CD4-positive, alpha-beta T cell (primary cell): ENCODE data around the gene RPP25L. TPM values are rescaled to one million over a fixed set of nuclear protein-coding genes. Genes with fewer than 3 reads are reported as not detected.

ENCODE experiments used
- ATAC-seq: fragments of 200-7000 bp; cut with Tn5 transposase; one replicate; pipeline ENCODE4 v1.10.0; 2022; ENCODE audit warnings: mild to moderate bottlenecking; ENCODE audit not compliant: poor library complexity
- CTCF ChIA-PET: fragments of 350-600 bp; sonication (Branson Sonifier 250); formaldehyde crosslinking; loops from one replicate; lab custom pipeline; 2021; ENCODE audit warnings: antibody characterized with exemption, inconsistent platforms; lab: Charles Lee
- POLR2A ChIA-PET: fragments of 350-600 bp; sonication (Branson Sonifier 250); formaldehyde crosslinking; loops from one replicate; lab custom pipeline; 2021; ENCODE audit warnings: antibody characterized with exemption, inconsistent platforms; lab: Charles Lee
- DNase-seq, 14 experiments: peaks; one replicate each; pipeline ENCODE4 v3.0.0-alpha.2; 2013 to 2020; ENCODE audit warnings: mixed read lengths in 2 of 14
- H3K27ac ChIP-seq, 2 donors: one replicate each; pipeline versions ENCODE4 v1.5.1 to v1.7.0; 2013; ENCODE audit warnings: low read length in 2 of 2, low read depth in 1 of 2, mild to moderate bottlenecking in 1 of 2
- H3K27me3 ChIP-seq, 2 experiments: 1 replicate in 1 of 2; 2 replicates in 1 of 2; pipeline versions ENCODE4 v1.6.1 to v1.7.0; 2013; ENCODE audit warnings: low read length in 2 of 2, control low read depth in 1 of 2, mild to moderate bottlenecking in 1 of 2, moderate library complexity in 1 of 2; ENCODE audit not compliant: insufficient read depth in 2 of 2, control insufficient read depth in 1 of 2
- H3K36me3 ChIP-seq: one replicate; pipeline ENCODE4 v1.6.1; 2013; ENCODE audit warnings: low read length, control low read depth; ENCODE audit not compliant: insufficient read depth
- H3K4me1 ChIP-seq: one replicate; pipeline ENCODE4 v1.6.1; 2013; ENCODE audit warnings: low read length, control low read depth; ENCODE audit not compliant: insufficient read depth
- H3K4me3 ChIP-seq: one replicate; pipeline ENCODE4 v1.5.1; 2013; ENCODE audit warnings: mild to moderate bottlenecking, low read length, moderate library complexity
- H3K9me3 ChIP-seq, 2 experiments: 1 replicate in 1 of 2; 2 replicates in 1 of 2; pipeline versions ENCODE4 v1.6.1 to v1.7.0; 2013; ENCODE audit warnings: low read length in 2 of 2, mild to moderate bottlenecking in 2 of 2, control low read depth in 1 of 2, moderate library complexity in 1 of 2; ENCODE audit not compliant: control insufficient read depth in 1 of 2, insufficient read depth in 1 of 2
- H3K27ac Mint-ChIP-seq: one replicate; pipeline ENCODE4 v1.8.0; 2020; ENCODE audit warnings: mixed read lengths
- H3K27me3 Mint-ChIP-seq: one replicate; pipeline ENCODE4 v1.8.0; 2021; ENCODE audit warnings: mixed read lengths
- H3K36me3 Mint-ChIP-seq: one replicate; pipeline ENCODE4 v1.8.0; 2021; ENCODE audit warnings: low read depth, mixed read lengths
- H3K4me1 Mint-ChIP-seq: one replicate; pipeline ENCODE4 v1.8.0; 2021; ENCODE audit warnings: low read depth, mixed read lengths
- H3K4me3 Mint-ChIP-seq: one replicate; pipeline ENCODE4 v1.8.0; 2020; ENCODE audit warnings: mild to moderate bottlenecking, mixed read lengths
- H3K9me3 Mint-ChIP-seq: one replicate; pipeline ENCODE4 v1.8.0; 2020; ENCODE audit warnings: mixed read lengths
- intact Hi-C, 2 experiments: fragments of 100-400 bp; cut with DNase I in 1 of 2; cut with micrococcal nuclease in 1 of 2; formaldehyde crosslinking; loops; one replicate each; pipeline versions ENCODE4 v1.15.1 to v1.9.0; 2023 to 2025; cut with DNase I, micrococcal nuclease
- total RNA-seq, 174 experiments: library from RNA in 2 of 174; stranded (reverse) in 2 of 174; gene quantifications; one replicate each; pipeline ENCODE4 v1.2.3 and lab custom pipeline; 2021 to 2026
- TF ChIP-seq, protein P1 (sequence below): fragments of 200-600 bp; IDR thresholded peaks from one replicate; pipeline ENCODE4 v1.8.0; 2022; ENCODE audit warnings: antibody characterized with exemption, mild to moderate bottlenecking

The RPP25L gene
- total RNA-seq, 2 experiments from 2014 or later = 4.6 to 5.7 TPM

DNA sequence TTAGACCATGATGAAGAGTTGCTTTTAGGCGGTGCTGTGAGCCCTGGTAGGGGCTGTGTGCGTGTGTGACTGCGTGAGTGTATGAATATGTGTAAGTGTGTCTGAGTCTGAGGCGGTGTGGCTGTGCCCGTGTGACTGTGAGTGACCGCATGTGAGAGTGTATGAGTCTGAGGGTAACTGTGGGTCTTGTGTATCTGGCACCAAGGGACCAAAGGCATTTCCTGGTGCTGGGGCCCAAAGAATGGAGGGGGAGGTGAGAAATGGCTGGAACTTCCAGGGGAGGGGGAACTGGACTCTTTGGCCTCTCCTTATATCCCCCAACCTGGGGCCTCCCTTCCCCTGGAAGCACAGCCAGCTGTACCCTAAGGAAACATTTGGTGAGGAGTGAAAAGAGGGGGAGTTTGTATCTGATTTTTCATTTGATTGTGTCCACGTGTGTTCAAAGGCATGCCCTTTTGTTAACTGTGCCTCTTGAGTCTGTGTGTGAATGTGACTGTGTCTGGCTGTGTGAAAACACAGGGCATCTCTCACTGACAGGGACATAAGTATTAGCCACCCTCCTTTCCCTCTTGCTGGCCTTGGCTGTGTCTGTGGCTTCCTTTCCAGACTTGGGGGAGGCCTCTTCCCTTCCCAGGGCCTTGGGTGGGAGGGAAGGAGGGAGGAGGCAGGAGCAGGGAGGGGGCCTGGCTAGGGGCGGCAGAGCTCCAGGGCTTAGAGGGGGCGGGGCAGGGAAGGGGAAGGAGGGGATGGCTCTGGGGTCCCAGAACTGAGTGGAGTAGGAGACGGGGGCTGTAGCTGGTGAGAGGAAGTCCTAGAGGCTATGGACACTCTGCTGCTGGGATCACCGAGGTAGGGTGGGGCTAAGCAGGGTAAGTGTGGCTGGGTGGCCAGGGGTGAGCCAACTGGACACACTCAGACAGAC, 41.5 kb upstream of the RPP25L start:
- POLR2A ChIA-PET = no interaction called here
- Histone ChIP-seq H3K27ac (no peak overlapping the region), H3K4me1 (peaks cover 42% of the 10 kb centered on the region), H3K27me3 (no peaks in the 10 kb centered on the region), H3K4me3 (no peak overlapping the region), H3K9me3 (no peaks in the 10 kb centered on the region), H3K36me3 (peaks cover 38% of the 10 kb centered on the region)
- Mint-ChIP-seq H3K4me1 (peaks cover 32% of the 10 kb centered on the region), H3K9me3 (no peaks in the 10 kb centered on the region), H3K36me3 (peaks cover 32% of the 10 kb centered on the region), H3K27me3 (no peaks in the 10 kb centered on the region), H3K27ac (peak overlapping the region; percentile 9), H3K4me3 (no peak overlapping the region)
- DNase-seq = no peak
- no peak for ATAC-seq
- CTCF ChIA-PET = no interaction called here
- intact Hi-C loops = no loop called here
- TF ChIP-seq, protein P1, sequence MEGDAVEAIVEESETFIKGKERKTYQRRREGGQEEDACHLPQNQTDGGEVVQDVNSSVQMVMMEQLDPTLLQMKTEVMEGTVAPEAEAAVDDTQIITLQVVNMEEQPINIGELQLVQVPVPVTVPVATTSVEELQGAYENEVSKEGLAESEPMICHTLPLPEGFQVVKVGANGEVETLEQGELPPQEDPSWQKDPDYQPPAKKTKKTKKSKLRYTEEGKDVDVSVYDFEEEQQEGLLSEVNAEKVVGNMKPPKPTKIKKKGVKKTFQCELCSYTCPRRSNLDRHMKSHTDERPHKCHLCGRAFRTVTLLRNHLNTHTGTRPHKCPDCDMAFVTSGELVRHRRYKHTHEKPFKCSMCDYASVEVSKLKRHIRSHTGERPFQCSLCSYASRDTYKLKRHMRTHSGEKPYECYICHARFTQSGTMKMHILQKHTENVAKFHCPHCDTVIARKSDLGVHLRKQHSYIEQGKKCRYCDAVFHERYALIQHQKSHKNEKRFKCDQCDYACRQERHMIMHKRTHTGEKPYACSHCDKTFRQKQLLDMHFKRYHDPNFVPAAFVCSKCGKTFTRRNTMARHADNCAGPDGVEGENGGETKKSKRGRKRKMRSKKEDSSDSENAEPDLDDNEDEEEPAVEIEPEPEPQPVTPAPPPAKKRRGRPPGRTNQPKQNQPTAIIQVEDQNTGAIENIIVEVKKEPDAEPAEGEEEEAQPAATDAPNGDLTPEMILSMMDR = no peak

DNA sequence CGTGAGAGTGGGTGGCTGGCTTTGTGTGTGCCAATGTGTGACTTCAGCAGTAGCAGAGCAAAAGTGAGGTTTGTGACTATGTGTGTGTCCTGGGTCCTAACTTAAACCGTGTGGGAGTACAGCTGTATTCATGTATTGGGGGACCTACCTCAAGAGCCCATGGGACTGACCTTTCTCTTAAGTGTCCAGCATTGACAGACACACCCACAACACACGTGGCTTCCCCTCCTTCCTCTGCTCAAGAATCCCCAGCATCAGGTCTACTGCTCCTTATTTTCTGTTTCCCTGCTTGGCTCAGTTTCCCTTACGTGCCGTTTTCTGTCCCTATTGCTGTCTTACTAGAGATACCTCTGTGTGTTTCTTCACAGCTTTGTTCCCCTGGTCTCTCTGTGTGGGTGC, 40.7 kb upstream of the RPP25L start:
- Histone ChIP-seq H3K27me3 (no peaks in the 10 kb centered on the region), H3K9me3 (no peaks in the 10 kb centered on the region), H3K4me3 (no peak overlapping the region), H3K36me3 (peaks cover 41% of the 10 kb centered on the region), H3K27ac (no peak overlapping the region), H3K4me1 (peaks cover 48% of the 10 kb centered on the region)
- no peaks in the 10 kb centered on the region for H3K27me3 Mint-ChIP-seq
- ChIA-PET CTCF (interaction anchor here (1.0 kb wide), 1 partner anchor 19 kb away, joined by 3 read pairs; no protein-coding TSS in a partner anchor), POLR2A (no interaction called here)
- TF ChIP-seq, protein P1 = no peak
- peak overlapping the region; percentile 12 for H3K4me3 Mint-ChIP-seq
- DNase-seq (no peak), ATAC-seq (no peak)
- H3K27ac Mint-ChIP-seq = peak overlapping the region; percentile 9
- H3K36me3 Mint-ChIP-seq = peaks cover 40% of the 10 kb centered on the region
- intact Hi-C loops = no loop called here
- H3K9me3 Mint-ChIP-seq = no peaks in the 10 kb centered on the region
- peaks cover 40% of the 10 kb centered on the region for H3K4me1 Mint-ChIP-seq

DNA sequence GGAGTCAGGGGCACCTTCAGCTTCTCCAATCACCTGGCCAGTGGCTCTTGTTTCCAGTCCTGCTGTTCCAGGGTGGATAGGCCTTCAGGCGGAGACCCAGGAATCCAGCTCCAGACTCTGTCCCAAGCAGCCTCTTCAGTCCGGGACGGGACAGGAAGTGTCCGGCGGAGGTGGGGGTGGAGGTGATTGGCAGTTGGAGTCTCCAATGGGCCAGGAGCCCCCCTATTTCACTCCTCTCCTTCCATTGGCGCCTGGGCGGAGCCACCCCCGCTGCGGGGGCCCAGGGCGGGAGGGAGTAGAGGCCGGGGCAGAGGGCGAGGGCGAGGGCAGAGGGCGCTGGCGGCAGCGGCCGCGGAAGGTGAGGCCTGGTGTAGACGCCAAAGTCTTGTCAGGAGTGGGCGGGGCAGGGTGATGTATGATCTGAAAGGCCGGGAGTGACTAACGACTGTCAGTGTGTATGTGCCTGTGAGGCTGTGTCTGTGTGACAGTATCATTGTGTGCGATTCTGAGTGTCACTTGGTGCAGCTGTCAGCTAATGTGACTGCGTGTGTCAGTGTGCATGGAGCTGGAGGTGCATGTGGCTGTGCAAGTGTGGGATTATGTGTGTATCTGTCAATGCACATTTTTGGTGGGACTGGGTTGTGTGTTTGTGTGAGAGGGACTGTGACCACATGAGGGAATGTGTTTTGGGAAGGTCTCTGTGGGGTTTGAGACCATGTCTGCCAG, 40.1 kb upstream of the RPP25L start, which contains the start of gene IL11RA:
Gene IL11RA, plus strand, starts transcription at position 310 of the 726 bp plus-strand sequence. CDS start 3,033 bp downstream, outside the sequence.
- peaks cover 41% of the 10 kb centered on the region for H3K36me3 ChIP-seq
- intact Hi-C loops = no loop called here
- TF ChIP-seq, protein P1 = no peak
- POLR2A ChIA-PET = no interaction called here
- no peak within 1 kb of the TSS for H3K4me3 ChIP-seq
- no peak within 1 kb of the TSS for H3K27ac ChIP-seq
- no peaks in the 10 kb centered on the region for H3K9me3 Mint-ChIP-seq
- H3K27me3 ChIP-seq = no peaks in the 10 kb centered on the region
- peaks cover 46% of the 10 kb centered on the region for H3K36me3 Mint-ChIP-seq
- peaks cover 52% of the 10 kb centered on the region for H3K4me1 ChIP-seq
- H3K4me3 Mint-ChIP-seq = peak within 1 kb of the TSS; percentile 12
- CTCF ChIA-PET = interaction anchor here (1.0 kb wide), 1 partner anchor 18 kb away, joined by 3 read pairs; no protein-coding TSS in a partner anchor
- DNase-seq (peak in 8 of 14 experiments; percentile 36 to 70 (median 48)), ATAC-seq (peak; percentile 78)
- H3K9me3 ChIP-seq = no peaks in the 10 kb centered on the region
- H3K27ac Mint-ChIP-seq = peak within 1 kb of the TSS; percentile 44
- H3K27me3 Mint-ChIP-seq = no peaks in the 10 kb centered on the region
- peaks cover 46% of the 10 kb centered on the region for H3K4me1 Mint-ChIP-seq
